ENCODE results near the gene SRGAP3.

Gene SRGAP3

DNA sequence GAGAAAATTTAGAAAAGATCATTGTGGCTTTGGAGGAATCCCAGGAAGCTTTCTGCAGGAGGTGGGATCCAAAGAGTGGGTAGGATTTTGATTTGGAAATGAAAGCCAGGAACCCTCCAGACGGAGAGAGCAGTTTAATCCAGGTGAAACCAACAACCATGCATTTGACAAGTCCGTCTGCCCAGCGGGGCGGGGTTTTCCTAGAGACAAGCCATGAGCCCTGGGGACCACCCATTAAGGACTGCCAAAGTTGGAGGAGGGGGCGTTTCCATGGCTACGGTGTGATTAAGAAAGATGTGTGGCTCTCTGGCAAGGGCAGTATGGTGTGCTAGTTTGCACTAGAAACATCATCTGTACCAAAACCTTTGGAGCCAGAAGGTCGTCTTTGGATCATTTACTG, 53.4 kb downstream of the SRGAP3 start:
- H4K20me1 ChIP-seq = no peaks in the 10 kb centered on the region
- no peaks in the 10 kb centered on the region for H3K27me3 ChIP-seq
- no peak overlapping the region for H3K4me2 ChIP-seq
- H3K27ac ChIP-seq = no peak overlapping the region
- H3K4me1 ChIP-seq = no peaks in the 10 kb centered on the region
- no peak overlapping the region for H3K4me3 ChIP-seq
- H3K36me3 ChIP-seq = no peaks in the 10 kb centered on the region
- TF ChIP-seq Cebpa-rat (IDR thresholded peaks at IDR 0.05) = no peak
- H3K9me3 ChIP-seq = no peaks in the 10 kb centered on the region; the same call in 1 of the 2 replicates
- no peak overlapping the region for H3K9ac ChIP-seq

DNA sequence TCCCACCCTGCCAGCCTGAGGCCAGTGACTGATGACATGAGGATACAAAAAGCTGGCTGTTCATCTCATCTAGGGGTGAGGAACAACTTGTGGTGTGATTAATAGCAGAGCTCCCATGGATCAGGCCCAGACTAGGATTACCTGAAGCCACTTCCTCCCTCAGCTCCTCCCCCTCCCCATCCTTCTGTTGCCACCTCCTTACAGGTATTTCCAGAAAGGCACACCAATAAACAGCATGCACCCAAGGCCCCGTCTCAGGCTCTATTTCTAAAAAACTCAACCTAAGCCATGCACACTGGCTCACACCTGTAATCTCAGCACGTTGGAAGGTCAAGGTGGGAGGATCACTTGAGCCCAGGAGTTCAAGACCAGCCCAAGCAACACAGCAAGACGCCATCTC, 54.1 kb downstream of the SRGAP3 start:
- H3K9me3 ChIP-seq = no peaks in the 10 kb centered on the region; the same call in 1 of the 2 replicates
- no peak overlapping the region for H3K4me2 ChIP-seq
- H3K9ac ChIP-seq = no peak overlapping the region
- H3K36me3 ChIP-seq = no peaks in the 10 kb centered on the region
- no peaks in the 10 kb centered on the region for H3K27me3 ChIP-seq
- no peak for TF ChIP-seq Cebpa-rat (IDR thresholded peaks at IDR 0.05)
- H4K20me1 ChIP-seq = no peaks in the 10 kb centered on the region
- H3K4me3 ChIP-seq = no peak overlapping the region
- no peaks in the 10 kb centered on the region for H3K4me1 ChIP-seq
- no peak overlapping the region for H3K27ac ChIP-seq

DNA sequence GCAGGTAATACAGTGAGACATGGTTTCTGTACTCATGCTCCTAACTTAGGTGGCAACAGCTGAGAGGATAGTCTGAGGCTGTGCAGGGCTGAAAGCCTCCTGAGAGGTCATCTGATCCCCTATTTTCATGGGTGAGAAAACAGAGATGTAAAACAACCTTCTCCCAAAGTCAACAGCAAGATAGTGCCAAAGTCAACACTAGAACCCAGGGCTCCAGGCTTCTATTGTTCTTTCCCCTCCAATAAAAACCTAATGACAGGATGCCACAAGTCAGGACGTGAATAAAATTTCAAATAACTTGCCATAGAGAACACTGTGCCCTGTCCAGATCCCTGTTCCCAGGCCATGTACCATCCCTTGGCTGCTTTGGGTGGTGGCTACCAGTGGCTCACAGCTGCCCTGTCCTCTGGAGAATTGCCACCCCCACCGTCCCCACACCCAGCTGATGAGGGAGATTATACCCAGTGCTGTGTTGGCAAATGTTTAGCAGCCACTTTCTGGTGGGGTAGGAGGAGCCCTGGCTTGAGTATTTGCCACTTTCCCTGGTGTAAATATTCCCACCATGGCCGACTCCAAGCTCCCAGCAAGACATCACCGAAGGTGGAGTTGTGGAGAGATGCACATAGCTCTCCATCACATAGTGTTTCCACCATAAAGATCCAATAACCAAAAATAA, 54.8 kb downstream of the SRGAP3 start:
- H4K20me1 ChIP-seq = no peaks in the 10 kb centered on the region
- H3K4me2 ChIP-seq = no peak overlapping the region
- no peak overlapping the region for H3K9ac ChIP-seq
- no peaks in the 10 kb centered on the region for H3K4me1 ChIP-seq
- no peak for TF ChIP-seq Cebpa-rat (IDR thresholded peaks at IDR 0.05)
- H3K27ac ChIP-seq = no peak overlapping the region
- no peaks in the 10 kb centered on the region; the same call in 1 of the 2 replicates for H3K9me3 ChIP-seq
- H3K4me3 ChIP-seq = no peak overlapping the region
- no peaks in the 10 kb centered on the region for H3K36me3 ChIP-seq
- H3K27me3 ChIP-seq = no peaks in the 10 kb centered on the region

DNA sequence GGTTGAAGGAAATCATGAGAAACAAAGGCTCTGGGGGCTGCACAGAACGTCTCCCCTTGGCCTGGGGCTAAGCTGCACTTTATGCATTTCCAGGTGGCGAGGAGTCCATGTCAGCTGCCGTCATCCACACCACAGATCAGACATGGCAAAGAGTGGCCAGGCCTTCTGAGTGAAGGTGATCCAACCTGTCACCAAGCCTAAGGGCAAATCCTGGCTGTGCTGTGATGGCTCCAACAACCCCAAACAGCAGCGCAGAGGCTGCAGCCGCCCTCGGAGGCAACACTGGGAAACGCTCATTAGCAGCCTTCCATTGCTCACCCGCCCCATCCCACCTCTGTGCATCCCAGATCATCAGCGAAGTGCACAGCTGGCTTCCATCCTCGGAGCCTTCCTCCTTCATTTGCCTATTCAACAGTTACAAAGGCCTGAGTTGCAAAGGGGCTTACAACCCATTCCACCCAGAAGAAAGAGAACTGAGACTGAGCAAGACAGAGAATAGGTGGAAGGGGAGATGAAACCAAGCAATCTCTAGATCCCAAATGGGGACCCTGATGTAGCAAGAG, 55.7 kb downstream of the SRGAP3 start:
- Histone ChIP-seq H3K9ac (no peak overlapping the region), H3K9me3 (no peaks in the 10 kb centered on the region; the same call in 1 of the 2 replicates), H3K36me3 (no peaks in the 10 kb centered on the region), H4K20me1 (no peaks in the 10 kb centered on the region), H3K4me3 (no peak overlapping the region), H3K4me2 (no peak overlapping the region), H3K27ac (no peak overlapping the region), H3K4me1 (no peaks in the 10 kb centered on the region), H3K27me3 (no peaks in the 10 kb centered on the region)
- TF ChIP-seq Cebpa-rat (IDR thresholded peaks at IDR 0.05) = no peak

DNA sequence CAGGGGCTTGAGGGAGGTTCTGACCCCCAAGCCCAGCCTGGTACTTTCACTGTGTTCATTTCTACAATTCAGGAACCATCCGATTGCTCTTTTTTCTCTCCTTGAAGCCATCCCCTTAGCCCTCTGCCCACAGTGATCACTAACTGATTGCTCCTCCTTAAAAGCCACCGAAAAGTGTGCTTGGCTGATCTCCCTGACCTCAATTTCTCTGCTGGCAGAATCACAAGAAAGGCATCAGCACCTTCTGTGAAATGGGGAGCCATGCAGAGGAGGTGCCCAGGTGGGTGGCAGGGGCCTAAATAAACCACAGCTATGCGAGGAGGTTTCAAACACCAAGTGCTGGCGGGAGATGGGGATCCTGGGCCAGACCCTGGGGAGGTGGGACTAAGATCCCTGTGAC, 56.2 kb downstream of the SRGAP3 start:
- Histone ChIP-seq H3K27ac (no peak overlapping the region), H3K27me3 (no peaks in the 10 kb centered on the region), H3K9me3 (no peaks in the 10 kb centered on the region; the same call in 1 of the 2 replicates), H4K20me1 (no peaks in the 10 kb centered on the region), H3K4me2 (no peak overlapping the region), H3K9ac (no peak overlapping the region), H3K4me1 (no peaks in the 10 kb centered on the region), H3K36me3 (no peaks in the 10 kb centered on the region), H3K4me3 (no peak overlapping the region)
- no peak for TF ChIP-seq Cebpa-rat (IDR thresholded peaks at IDR 0.05)

DNA sequence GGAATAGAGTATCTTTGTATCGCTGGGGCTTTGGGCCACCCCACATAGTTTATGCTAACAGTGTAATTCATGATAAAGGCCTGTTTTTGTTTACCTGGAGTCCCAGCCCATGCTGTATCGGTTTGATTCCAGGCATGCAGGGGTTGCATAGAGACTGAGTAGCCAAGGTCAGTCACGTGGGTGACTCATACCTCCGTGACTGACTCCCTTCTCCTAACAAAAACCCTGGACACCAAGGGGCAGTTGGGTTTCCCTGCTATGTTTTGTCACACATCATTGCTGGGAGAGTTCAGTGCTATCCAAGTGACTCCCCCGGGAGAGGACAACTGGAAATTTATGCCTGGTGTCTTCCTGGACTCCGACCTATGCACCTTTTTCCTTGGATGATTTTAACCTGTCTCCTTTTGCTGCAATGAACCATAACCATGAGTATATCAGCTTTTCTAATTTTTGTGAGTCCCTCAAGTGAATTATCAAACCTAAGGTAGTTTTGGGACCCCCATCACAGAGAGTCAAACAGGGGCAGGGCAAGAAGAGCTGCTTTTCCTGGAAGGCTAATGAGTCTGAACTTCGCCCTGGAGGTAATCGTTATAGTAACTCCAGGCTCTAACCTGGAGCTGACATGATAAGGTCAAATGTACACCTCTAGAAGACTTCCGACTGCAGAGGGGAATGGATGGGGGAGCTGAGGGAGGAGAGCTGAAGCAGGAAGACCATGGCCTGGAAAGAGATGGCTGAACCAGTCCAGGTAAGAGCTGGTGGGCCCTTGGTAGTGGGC, 57.0 kb downstream of the SRGAP3 start:
- no peaks in the 10 kb centered on the region for H3K27me3 ChIP-seq
- no peaks in the 10 kb centered on the region for H3K36me3 ChIP-seq
- no peak overlapping the region for H3K4me2 ChIP-seq
- no peaks in the 10 kb centered on the region for H4K20me1 ChIP-seq
- no peak overlapping the region for H3K27ac ChIP-seq
- no peak overlapping the region for H3K9ac ChIP-seq
- H3K4me3 ChIP-seq = no peak overlapping the region
- TF ChIP-seq Cebpa-rat (IDR thresholded peaks at IDR 0.05) = no peak
- no peaks in the 10 kb centered on the region; the same call in 1 of the 2 replicates for H3K9me3 ChIP-seq
- no peaks in the 10 kb centered on the region for H3K4me1 ChIP-seq

DNA sequence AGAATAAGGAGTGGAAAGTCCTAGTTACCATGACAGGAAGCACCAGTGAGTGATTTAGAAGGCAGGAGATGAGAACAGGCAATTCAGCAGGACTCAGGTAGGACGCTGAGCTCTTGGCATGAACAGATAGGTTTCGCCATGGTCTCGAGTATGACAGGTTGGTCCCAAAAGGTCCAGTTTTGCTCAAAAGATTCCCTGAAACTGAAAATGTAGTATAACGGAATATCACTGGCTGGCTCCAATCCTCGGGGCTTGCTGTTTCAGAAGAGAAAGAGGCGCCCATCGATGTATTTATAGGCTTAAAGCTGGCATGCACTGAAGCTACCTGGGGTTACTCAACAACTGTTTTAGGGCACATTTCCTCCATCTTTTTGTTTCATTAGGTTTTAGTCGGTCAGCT, 59.2 kb downstream of the SRGAP3 start:
- Histone ChIP-seq H3K4me1 (no peaks in the 10 kb centered on the region), H3K4me2 (no peak overlapping the region), H3K27ac (no peak overlapping the region), H3K36me3 (no peaks in the 10 kb centered on the region), H4K20me1 (no peaks in the 10 kb centered on the region), H3K4me3 (no peak overlapping the region), H3K9ac (no peak overlapping the region), H3K27me3 (no peaks in the 10 kb centered on the region), H3K9me3 (no peaks in the 10 kb centered on the region; the same call in 1 of the 2 replicates)
- TF ChIP-seq Cebpa-rat (IDR thresholded peaks at IDR 0.05) = no peak

DNA sequence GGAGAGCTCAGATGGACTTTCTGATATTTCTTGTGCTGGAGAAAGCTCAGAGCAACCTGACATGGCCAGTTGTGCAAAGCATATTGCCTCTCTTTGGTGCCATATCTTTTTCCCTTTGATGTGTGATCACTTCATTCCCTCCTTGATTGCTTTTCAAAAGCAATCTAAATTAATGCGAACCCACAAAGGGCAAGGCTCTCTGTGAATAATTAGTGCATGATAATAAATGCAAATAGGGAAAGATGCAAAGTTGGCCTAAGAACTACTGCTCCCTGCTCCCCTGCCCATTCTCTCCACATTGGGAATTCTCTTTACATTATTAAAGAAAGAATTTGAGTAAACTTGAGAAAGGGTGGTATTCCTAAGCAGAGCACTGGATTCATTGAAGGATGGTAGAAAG, 60.9 kb downstream of the SRGAP3 start:
- Histone ChIP-seq H3K9me3 (no peaks in the 10 kb centered on the region; the same call in 1 of the 2 replicates), H3K36me3 (no peaks in the 10 kb centered on the region), H3K27me3 (no peaks in the 10 kb centered on the region), H3K4me2 (no peak overlapping the region), H3K27ac (no peak overlapping the region), H3K4me1 (no peaks in the 10 kb centered on the region), H3K9ac (no peak overlapping the region), H4K20me1 (no peaks in the 10 kb centered on the region), H3K4me3 (no peak overlapping the region)
- TF ChIP-seq Cebpa-rat (IDR thresholded peaks at IDR 0.05) = no peak

DNA sequence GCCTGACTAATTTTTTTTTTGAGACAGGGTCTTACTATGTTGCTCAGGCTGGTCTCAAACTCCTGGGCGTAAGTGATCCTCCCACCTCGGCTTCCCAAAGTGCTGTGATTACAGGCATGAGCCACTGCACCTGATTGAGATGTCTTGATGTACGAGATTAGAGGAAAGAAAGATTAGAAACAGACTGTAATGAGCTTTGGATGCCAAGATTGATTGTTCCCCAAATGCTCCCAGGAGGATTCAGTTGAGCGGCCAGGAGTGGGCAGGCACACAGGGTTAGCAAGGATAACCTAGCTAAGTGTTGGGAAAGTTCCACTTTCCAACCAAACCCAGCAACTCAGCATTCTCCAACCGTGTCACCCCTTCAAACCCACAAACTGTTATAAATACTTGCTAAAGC, 63.7 kb downstream of the SRGAP3 start:
- Histone ChIP-seq H3K9me3 (no peaks in the 10 kb centered on the region), H3K27ac (no peak overlapping the region), H3K9ac (no peak overlapping the region), H3K4me3 (no peak overlapping the region), H4K20me1 (no peaks in the 10 kb centered on the region), H3K27me3 (no peaks in the 10 kb centered on the region), H3K4me1 (peaks cover 4% of the 10 kb centered on the region), H3K36me3 (no peaks in the 10 kb centered on the region), H3K4me2 (no peak overlapping the region)
- TF ChIP-seq Cebpa-rat (IDR thresholded peaks at IDR 0.05) = no peak

DNA sequence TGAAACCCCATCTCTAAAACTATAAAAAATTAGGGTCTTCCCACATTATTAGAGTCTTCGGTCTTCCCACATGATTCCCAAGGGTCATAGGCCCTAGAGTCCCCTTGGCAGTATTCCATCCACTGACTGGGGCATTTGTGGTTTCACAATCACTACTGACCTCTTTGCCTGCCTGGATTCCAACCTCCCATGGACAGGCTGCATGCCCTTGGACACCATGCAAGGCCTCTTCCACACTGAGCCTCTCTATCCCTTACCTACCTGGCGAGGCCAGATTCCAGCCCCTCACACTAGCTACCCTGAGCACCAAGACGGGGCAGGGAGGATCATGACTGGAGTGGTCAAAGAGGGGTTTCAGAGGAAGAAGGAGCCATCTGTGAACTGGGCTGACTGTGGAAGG, 64.4 kb downstream of the SRGAP3 start:
- Histone ChIP-seq H3K36me3 (no peaks in the 10 kb centered on the region), H3K4me3 (no peak overlapping the region), H3K27ac (no peak overlapping the region), H4K20me1 (no peaks in the 10 kb centered on the region), H3K4me1 (peaks cover 10% of the 10 kb centered on the region), H3K4me2 (no peak overlapping the region), H3K27me3 (no peaks in the 10 kb centered on the region), H3K9ac (no peak overlapping the region), H3K9me3 (no peaks in the 10 kb centered on the region)
- no peak for TF ChIP-seq Cebpa-rat (IDR thresholded peaks at IDR 0.05)

Data from BLaER1 (cell line).